ENCODE measurements around the gene SAMD10.
"Not testable (repeated sequence)": the region's sequence is repeated elsewhere in the genome, so short reads cannot be mapped to it uniquely, and the experiment has no call there.

The SAMD10 gene

GRCh38 chr20:64003960-64004725 lies 24.7 kb upstream of the SAMD10 start:
- in situ Hi-C loops (cut with MboI; ENCODE audit: low sequenced_read_pairs): no loop called here

GRCh38 chr20:64001607-64002011 lies 22.2 kb upstream of the SAMD10 start:
- in situ Hi-C loops (cut with MboI; ENCODE audit: low sequenced_read_pairs): no loop called here

DNA sequence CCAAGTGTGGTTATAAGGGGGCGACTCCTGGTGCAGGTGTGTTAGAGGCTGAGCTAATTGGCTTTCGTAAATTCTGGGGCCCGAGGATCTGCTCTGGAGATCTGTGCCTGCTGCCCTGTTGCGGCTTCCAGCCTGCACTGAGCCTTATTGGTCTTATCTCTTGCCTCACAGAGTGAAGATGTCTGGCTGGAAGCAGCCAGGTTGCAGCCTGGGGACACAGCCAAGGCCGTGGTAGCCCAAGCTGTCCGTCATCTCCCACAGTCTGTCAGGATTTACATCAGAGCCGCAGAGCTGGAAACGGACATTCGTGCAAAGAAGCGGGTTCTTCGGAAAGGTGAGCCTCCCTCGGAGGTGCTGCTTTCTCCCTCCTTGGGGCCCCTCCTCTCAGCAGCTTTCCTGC lies 21.5 kb upstream of the SAMD10 start:
- in situ Hi-C loops (cut with MboI; ENCODE audit: low sequenced_read_pairs): no loop called here

DNA sequence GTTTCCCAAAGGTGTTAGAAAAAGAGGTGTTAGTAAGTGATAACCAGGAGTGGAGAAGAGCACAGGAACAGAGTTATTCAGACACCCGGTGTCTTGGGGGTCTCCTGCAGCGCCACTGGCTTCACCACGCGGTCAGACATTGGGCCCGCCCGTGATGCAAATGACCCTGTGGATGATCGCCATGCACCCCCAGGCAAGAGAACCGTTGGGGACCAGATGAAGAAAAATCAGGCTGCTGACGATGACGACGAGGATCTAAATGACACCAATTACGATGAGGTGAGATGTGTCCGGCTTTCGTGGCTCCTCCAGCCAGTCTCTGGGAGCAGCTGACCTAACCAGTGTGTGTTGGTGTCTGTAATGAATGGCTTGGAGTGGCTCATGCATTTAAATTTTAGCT lies 3.5 kb upstream of the SAMD10 start:
- in situ Hi-C loops (cut with MboI; ENCODE audit: low sequenced_read_pairs): no loop called here

DNA sequence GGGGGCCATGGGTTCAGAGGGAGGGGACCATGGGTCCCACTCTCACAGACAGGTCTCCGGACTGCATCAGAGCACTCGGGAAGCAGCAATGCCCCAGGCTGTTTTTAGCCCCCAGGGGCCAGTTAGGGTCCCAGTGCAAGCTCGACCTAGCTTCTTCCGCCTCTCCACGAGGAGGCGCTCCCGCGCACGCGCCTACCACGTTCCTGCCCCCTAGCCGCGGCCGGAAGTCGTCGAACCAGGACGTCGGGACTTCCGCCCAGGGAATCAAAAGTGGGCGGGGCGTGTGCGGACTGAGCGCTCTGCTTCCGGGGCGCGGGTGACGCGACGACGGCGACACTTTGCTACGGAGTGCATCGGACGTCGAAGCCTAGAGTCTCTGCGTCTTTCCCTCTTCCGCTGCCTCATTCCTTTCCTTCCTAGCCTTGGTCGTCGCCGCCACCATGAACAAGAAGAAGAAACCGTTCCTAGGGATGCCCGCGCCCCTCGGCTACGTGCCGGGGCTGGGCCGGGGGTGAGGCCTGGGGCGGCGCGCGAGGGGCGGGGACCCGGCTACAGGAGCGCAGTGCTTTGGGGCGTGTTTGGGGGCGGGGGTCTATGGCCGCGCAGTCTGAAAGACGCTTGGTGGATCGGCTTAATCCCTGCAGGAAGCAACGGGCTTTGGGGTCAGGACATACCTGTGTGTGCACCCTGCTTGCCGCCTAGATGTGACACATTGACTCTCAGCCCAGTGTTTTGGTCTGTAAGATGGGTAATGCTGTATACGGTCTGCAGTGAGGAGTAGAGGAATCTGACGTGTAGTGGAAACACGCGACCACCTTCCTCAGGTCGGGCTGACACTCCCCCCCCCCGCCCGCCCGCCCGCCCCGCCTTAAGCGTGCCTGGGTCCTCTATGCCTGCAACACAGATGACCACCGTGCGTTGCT lies 1.6 kb upstream of the SAMD10 start, which contains the start of gene PRPF6:
PRPF6 (plus strand) TSS at position 327 of the 923 bp plus-strand sequence; CDS start at position 441, 114 bp downstream.
- in situ Hi-C loops (cut with MboI; ENCODE audit: low sequenced_read_pairs): no loop called here

GRCh38 chr20:63980317-63980805 lies 919 bp upstream of the SAMD10 start:
- in situ Hi-C loops (cut with MboI; ENCODE audit: low sequenced_read_pairs): no loop called here

GRCh38 chr20:63979229-63979556 lies 249 bp downstream of the SAMD10 start:
- in situ Hi-C loops (cut with MboI; ENCODE audit: low sequenced_read_pairs): no loop called here

DNA sequence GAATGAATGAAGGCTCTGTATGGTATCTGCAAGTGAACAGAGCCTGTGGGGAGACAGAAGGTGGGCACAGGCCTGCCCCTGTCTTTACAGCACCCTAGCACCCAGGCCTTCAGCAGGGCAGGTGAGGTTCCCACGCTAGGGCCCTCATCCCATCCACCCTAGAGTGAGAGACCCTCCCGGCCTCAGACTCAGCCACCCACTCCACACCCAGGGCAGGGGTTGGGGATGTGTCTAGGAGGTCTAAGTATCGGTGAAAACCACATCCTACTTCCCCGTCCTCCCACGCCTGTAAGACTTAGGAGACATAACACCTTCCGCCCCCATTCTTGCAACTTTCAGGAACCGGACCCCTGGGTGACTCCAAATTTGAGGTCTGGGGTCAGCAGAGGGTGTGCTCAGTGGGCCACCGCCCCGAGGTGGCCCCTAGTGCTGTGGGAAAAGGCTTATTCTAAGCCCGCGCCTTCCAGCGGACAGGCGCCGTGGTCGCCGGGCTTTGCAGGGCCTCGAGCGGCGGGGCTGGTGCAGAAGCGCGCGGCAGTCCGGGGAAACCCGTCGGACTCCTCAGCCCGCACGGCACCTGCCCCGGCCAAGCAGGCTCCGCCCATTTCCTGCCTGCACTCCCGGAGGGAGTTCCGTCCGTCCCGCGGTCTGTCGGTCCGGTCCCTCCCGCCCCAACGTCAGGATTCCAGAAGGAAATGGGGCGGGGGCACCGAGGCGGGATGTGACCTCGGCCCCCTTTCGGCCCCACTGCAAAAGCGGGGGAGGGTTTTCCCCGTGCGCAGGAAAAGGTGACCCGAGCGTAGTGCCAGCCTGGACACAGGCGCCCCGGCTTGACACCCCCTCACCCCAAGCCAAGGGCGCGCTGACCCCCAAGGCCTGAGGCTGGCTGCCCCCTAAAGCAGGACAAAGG lies 868 bp downstream of the SAMD10 start:
- in situ Hi-C loops (cut with MboI; ENCODE audit: low sequenced_read_pairs): no loop called here

DNA sequence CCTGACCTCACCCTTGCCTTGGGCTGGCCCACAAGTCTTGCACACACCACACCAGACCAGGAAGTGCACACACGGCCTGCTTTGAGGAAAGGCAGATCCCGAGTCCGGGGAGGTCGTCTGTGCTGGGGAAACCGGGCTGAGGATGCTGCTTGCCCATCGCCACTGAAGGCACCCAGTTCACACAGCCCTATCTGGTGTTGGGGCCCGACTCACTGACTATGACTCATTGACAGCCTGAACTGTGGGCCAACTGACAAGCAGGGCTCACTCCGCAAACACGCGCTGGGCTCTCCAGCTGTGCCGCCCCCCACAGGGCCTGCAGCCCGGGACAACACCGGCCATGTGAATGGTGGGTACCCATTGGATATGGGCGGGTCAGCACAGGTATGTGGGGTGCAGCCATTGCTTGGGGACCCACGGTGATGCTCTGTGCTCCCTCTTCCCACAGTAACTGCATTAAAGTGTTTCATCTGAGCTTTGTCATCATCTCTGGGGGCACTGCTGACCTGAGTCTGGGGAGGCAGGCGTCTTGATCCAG lies 1.6 kb downstream of the SAMD10 start:
- in situ Hi-C loops (cut with MboI; ENCODE audit: low sequenced_read_pairs): no loop called here

- in situ Hi-C loops (cut with MboI; ENCODE audit: low sequenced_read_pairs): no loop called here
Observed at GRCh38 chr20:63976980-63977738, 2.3 kb downstream of the SAMD10 start.

DNA sequence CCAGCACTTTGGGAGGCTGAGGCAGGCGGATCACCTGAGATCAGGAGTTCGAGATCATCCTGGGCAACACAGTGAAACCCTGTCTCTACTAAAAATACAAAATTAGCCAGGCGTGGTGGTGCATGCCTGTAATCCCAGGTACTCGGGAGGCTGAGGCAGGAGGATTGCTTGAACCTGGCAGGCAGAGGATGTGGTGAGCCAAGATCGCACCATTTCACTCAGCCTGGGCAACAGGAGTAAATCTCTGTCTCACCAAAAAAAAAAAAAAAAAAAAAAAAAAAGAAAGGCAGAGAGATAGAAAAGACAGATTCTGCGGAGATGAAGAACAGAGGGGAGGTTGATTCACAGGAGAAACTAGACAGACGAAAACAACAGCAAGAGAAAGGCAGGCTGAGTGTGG lies 2.9 kb downstream of the SAMD10 start:
- in situ Hi-C loops (cut with MboI; ENCODE audit: low sequenced_read_pairs): not testable (repeated sequence)

DNA sequence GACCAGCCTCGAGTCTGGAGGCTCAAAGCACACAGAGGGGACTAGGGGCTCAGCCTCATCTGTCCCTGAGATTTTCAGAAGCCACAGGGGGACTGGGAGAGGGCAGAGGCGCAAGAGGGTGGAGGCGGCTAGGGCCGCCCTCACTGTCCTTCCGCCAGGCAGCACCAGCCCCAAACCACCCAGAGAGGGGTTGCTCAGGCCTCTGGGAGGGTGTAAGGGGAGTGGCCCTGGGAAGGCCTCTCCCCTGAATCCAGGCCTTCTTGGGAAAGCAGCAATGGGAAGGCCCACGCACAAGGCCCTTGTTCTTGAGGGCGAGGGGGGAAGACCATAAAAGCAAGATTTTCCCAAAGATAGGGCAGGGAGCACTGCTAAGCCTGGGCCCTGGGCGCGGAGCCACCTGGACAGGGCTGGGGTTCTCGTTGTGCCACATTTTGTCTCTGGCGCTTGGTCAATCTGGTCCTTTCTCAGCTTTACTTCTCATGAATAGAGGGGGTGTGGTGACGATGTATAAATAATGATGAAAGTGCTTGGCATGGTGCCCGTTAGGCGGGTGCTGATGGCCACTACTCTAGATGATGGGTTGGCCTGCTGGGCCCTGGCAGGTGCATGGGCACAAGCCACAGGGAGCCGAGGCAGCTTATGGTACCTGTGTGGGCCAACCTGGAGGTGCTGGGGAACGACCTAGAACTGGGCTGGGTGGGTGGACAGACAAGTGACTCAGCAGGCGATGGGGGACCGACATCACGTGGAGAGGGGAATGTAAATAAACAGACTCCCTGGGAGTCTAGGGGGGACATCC lies 4.8 kb downstream of the SAMD10 start:
- in situ Hi-C loops (cut with MboI; ENCODE audit: low sequenced_read_pairs): no loop called here

GRCh38 chr20:63973636-63974401 lies 5.6 kb downstream of the SAMD10 start:
- in situ Hi-C loops (cut with MboI; ENCODE audit: low sequenced_read_pairs): no loop called here

DNA sequence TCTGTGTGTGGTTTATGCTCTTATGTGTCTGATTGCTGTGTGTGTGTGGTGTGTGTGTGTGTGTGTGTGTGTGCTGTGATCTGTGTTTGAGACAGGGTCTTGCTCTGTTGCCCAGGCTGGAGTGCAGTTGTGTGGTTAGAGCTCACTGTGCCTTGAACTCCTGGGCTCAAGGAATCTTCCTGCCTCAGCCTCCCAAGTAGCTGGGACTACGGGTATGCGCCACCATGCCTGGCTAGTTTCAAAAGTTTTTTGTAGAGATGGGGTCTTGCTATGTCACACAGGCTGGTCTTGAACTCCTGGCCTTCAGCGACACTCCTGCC lies 6.3 kb downstream of the SAMD10 start:
- in situ Hi-C loops (cut with MboI; ENCODE audit: low sequenced_read_pairs): no loop called here

DNA sequence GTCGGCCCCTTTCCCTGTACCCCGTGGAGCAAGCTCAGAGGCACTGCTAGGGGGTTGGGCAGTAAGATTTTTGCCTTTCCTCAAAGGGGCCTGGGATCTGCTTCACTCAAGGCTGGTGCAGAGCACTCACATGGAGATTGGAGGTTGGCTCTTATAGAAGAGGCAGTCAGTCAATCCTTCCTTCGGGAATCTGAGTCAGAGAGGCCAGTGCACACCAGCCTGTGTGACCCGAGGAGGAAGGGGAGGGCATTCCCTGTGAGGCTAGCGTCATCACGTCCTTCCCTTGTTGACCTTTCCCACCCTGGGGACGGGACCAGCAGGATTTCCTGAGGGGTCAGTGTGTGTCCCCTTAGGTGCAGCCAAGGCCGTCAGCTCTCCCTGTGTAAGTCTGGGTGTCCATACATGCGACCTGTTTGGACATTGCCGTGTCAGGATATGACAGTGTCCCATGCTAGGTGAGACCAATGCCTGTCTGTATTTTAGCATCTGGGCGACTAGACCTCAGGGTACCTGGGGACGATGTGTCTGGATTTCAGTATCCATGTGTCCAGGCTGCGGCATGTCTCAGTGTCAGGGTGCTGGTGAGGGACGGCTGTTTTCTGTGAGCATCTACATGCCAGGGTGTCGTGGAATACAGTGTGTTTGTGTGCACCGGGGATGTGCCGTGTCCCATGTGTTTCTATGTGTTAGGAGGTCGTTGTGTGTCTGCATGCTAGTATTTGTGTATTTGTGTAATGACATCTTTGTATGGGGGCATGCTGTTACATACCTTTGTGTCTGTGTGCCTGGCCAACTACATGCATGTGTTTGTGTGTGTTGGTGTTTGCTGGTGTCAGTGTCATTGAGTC lies 6.9 kb downstream of the SAMD10 start:
- in situ Hi-C loops (cut with MboI; ENCODE audit: low sequenced_read_pairs): no loop called here

DNA sequence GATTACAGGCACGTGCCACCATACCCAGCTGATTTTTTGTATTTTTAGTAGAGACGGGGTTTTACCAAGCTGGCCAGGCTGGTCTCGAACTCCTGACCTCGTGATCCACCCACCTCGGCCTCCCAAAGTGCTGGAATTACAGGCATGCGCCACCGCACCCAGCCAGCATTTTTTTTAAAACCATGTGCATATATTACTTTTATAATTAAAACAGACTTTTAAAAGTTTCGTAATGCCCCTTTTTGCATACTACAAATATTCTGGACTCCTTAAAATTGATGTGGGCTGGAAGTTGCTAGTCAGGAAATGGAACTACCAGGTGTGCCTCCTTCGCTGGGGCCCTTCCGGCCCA lies 7.5 kb downstream of the SAMD10 start:
- in situ Hi-C loops (cut with MboI; ENCODE audit: low sequenced_read_pairs): not testable (repeated sequence)

DNA sequence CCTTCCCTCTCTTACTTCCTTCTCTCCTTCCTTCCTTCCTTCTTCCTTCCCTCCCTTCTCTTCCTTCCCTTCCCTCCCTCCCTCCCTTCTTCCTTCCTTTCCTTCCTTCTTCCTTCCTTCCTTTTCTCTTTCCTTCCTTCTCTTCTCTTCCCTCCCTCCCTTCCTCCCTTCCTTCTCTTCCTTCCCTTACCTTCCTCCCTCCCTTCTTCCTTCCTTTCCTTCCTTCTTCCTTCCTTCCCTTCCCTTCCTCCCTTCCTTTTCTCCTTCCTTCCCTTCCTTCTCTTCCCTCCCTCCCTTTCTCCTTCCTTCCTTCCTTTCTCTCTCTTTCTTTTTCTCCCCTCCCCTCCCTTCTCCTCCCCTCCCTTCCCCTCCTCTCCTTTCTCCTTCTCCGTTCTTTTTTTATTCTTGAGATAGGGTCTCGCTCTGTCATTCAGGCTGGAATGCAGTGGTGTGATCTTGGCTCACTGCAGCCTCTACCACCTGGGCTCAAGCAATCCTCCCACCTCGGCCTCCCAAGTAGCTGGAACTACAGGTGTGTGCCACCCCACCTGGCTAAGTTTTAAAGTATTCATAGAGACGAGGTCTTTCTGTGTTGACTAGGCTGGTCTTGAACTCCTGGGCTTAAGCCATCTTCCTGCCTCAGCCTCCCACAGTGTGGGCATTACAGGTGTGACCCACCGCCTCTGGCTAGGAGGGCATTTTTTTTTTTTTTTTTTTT lies 8.6 kb downstream of the SAMD10 start:
- in situ Hi-C loops (cut with MboI; ENCODE audit: low sequenced_read_pairs): no loop called here
